Gastrocnemius medialis (tissue), 4 donors: Measurements from ENCODE around the gene MEGF10. TPM values are rescaled to one million over a fixed set of nuclear protein-coding genes. Genes with fewer than 3 reads are reported as not detected.
"Not testable (repeated sequence)": the region's sequence is repeated elsewhere in the genome, so short reads cannot be mapped to it uniquely, and the experiment has no call there.

Experiments
- ATAC-seq, 2 donors: fragments of 150-250 bp; one replicate each; pipeline ENCODE4 v1.9.1; 2016
- DNase-seq, 2 donors: peaks; one replicate each; pipeline ENCODE4 v3.0.0-alpha.2; 2019
- H3K27ac ChIP-seq, 4 donors: fragments of 200-600 bp; sonication (generic); 1 replicate in 1 of 4; 2 replicates in 3 of 4; pipeline ENCODE4 v1.5.1; 2016 to 2018; ENCODE audit warnings: mild to moderate bottlenecking in 2 of 4, moderate library complexity in 1 of 4
- H3K27me3 ChIP-seq, 3 donors: fragments of 200-600 bp; sonication (generic) in 2 of 3; 1 replicate in 1 of 3; 2 replicates in 2 of 3; pipeline versions ENCODE4 v1.5.1 to v1.6.0; 2016 to 2019; ENCODE audit warnings: mild to moderate bottlenecking in 1 of 3, moderate library complexity in 1 of 3
- H3K36me3 ChIP-seq, 2 donors: fragments of 200-600 bp; sonication (generic) in 1 of 2; one replicate each; pipeline ENCODE4 v1.5.1; 2017 to 2018
- H3K4me1 ChIP-seq, 2 donors: fragments of 200-600 bp; sonication (generic) in 1 of 2; one replicate each; pipeline ENCODE4 v1.5.1; 2016 to 2017; ENCODE audit warnings: mild to moderate bottlenecking in 2 of 2
- H3K4me3 ChIP-seq, 4 donors: fragments of 200-600 bp; sonication (generic) in 3 of 4; 1 replicate in 1 of 4; 2 replicates in 3 of 4; pipeline ENCODE4 v1.5.1; 2016 to 2019; ENCODE audit warnings: mild to moderate bottlenecking in 2 of 4
- H3K9me3 ChIP-seq, 3 donors: fragments of 200-600 bp; sonication (generic) in 2 of 3; 1 replicate in 1 of 3; 2 replicates in 2 of 3; pipeline ENCODE4 v1.5.1; 2016 to 2019
- CTCF ChIP-seq, 5 experiments: fragments of 450-650 bp in 3 of 5; fragments of 200-600 bp in 2 of 5; sonication (generic) in 2 of 5; IDR thresholded peaks in 4 of 5; conservative IDR thresholded peaks in 1 of 5; 1 replicate in 4 of 5; 2 replicates in 1 of 5; pipeline ENCODE4 v1.5.1; 2016 to 2019; ENCODE audit warnings: antibody characterized with exemption in 5 of 5, mild to moderate bottlenecking in 3 of 5, moderate library complexity in 3 of 5
- POLR2A ChIP-seq, 2 donors: fragments of 450-650 bp; IDR thresholded peaks; one replicate each; pipeline ENCODE4 v1.6.1; 2017; ENCODE audit warnings: antibody characterized with exemption in 2 of 2, mild to moderate bottlenecking in 2 of 2, moderate library complexity in 2 of 2
- in situ Hi-C, 4 donors: fragments of 200-750 bp; cut with MboI; loops; one replicate each; pipeline versions ENCODE4 v1.15.0 to v1.8.0; 2017; ENCODE audit warnings: low sequenced_read_pairs in 4 of 4
- intact Hi-C: fragments of 100-400 bp; cut with DNase I; formaldehyde crosslinking; loops from one replicate; pipeline ENCODE4 v1.15.1; 2023; ENCODE audit warnings: low total_unique reads
- total RNA-seq, 4 donors: library from RNA; depleted of rRNA; stranded (reverse); fragments of >200 nt; gene quantifications; one replicate each; pipeline versions ENCODE4 v1.1.0 to v1.2.3, GENCODE V29; 2016

Gene MEGF10
- total RNA-seq, 4 donors from 2014 or later, result 6.7 to 25.4 (median 15.7) TPM

GRCh38 chr5:127293373-127293772 lies 2.8 kb downstream of the MEGF10 start:
- DNase-seq (no peak), ATAC-seq (no peak)
- intact Hi-C loops, result loop anchor here (5.0 kb wide), 1 partner anchor 79 kb away; no protein-coding TSS in a partner anchor
- Histone ChIP-seq H3K4me1 (peaks cover 0 to 10% of the 10 kb centered on the region in 2 donors), H3K36me3 (no peaks in the 10 kb centered on the region), H3K9me3 (no peaks in the 10 kb centered on the region), H3K27ac (no peak overlapping the region), H3K4me3 (no peak overlapping the region), H3K27me3 (no peaks in the 10 kb centered on the region)
- no peak for TF ChIP-seq POLR2A (IDR thresholded peaks at IDR 0.05)
- TF ChIP-seq CTCF (IDR thresholded peaks at IDR 0.05 in 4 of 5, conservative IDR thresholded peaks at IDR 0.05 in 1 of 5), result no peak
- in situ Hi-C loops, result loop anchor here (5.0 to 10.0 kb wide), 4 partner anchors 124 to 201 kb away; no protein-coding TSS in a partner anchor

GRCh38 chr5:127294829-127295228 lies 4.2 kb downstream of the MEGF10 start:
- Histone ChIP-seq H3K27me3 (no peaks in the 10 kb centered on the region), H3K4me3 (no peak overlapping the region), H3K27ac (no peak overlapping the region), H3K36me3 (no peaks in the 10 kb centered on the region), H3K4me1 (peaks cover 0 to 10% of the 10 kb centered on the region in 2 donors), H3K9me3 (no peaks in the 10 kb centered on the region)
- no peak for ATAC-seq
- TF ChIP-seq CTCF (IDR thresholded peaks at IDR 0.05 in 4 of 5, conservative IDR thresholded peaks at IDR 0.05 in 1 of 5) (no peak), POLR2A (IDR thresholded peaks at IDR 0.05) (no peak)
- intact Hi-C loops, result loop anchor here (5.0 kb wide), 1 partner anchor 77 kb away; no protein-coding TSS in a partner anchor
- in situ Hi-C loops, result loop anchor here (5.0 to 10.0 kb wide), 5 partner anchors 122 to 200 kb away; no protein-coding TSS in a partner anchor
- DNase-seq, result no peak

GRCh38 chr5:127295454-127295853 lies 4.9 kb downstream of the MEGF10 start:
- in situ Hi-C loops, result loop anchor here (5.0 to 10.0 kb wide), 4 partner anchors 139 to 199 kb away; no protein-coding TSS in a partner anchor

GRCh38 chr5:127296321-127296720 lies 5.7 kb downstream of the MEGF10 start:
- DNase-seq (no peak), ATAC-seq (peak; percentile 60 to 90)
- Histone ChIP-seq H3K4me1 (peaks cover 0 to 2% of the 10 kb centered on the region in 2 donors), H3K4me3 (no peak overlapping the region), H3K9me3 (no peaks in the 10 kb centered on the region), H3K36me3 (no peaks in the 10 kb centered on the region), H3K27ac (no peak overlapping the region), H3K27me3 (no peaks in the 10 kb centered on the region)
- in situ Hi-C loops (loop anchor here (5.0 to 10.0 kb wide), 4 partner anchors 138 to 198 kb away; no protein-coding TSS in a partner anchor), intact Hi-C loops (no loop called here)
- no peak for TF ChIP-seq POLR2A (IDR thresholded peaks at IDR 0.05)
- no peak for TF ChIP-seq CTCF (IDR thresholded peaks at IDR 0.05 in 4 of 5, conservative IDR thresholded peaks at IDR 0.05 in 1 of 5)

More at GRCh38 chr5:127295454-127295853, 4.9 kb downstream of the MEGF10 start:
- TF ChIP-seq POLR2A (IDR thresholded peaks at IDR 0.05), result no peak
- TF ChIP-seq CTCF (IDR thresholded peaks at IDR 0.05 in 4 of 5, conservative IDR thresholded peaks at IDR 0.05 in 1 of 5), result no peak
- intact Hi-C loops, result no loop called here
- no peak overlapping the region for H3K27ac ChIP-seq
- ATAC-seq, result no peak
- H3K4me1 ChIP-seq, result peaks cover 0 to 10% of the 10 kb centered on the region in 2 donors
- H3K27me3 ChIP-seq, result no peaks in the 10 kb centered on the region
- H3K4me3 ChIP-seq, result no peak overlapping the region
- H3K36me3 ChIP-seq, result no peaks in the 10 kb centered on the region
- H3K9me3 ChIP-seq, result no peaks in the 10 kb centered on the region
- DNase-seq, result no peak

GRCh38 chr5:127296894-127297293 lies 6.3 kb downstream of the MEGF10 start:
- in situ Hi-C loops, result loop anchor here (5.0 to 10.0 kb wide), 4 partner anchors 138 to 198 kb away; no protein-coding TSS in a partner anchor
- H3K4me1 ChIP-seq, DNase-seq, H3K27me3 ChIP-seq, ATAC-seq, intact Hi-C loops, H3K9me3 ChIP-seq, H3K36me3 ChIP-seq, H3K27ac ChIP-seq, H3K4me3 ChIP-seq: not testable (repeated sequence)
